VCaP (cell line): ENCODE data around the gene SLC2A4.

Experiments
- H3K27ac ChIP-seq: fragments of 450-650 bp; 2 replicates; pipeline ENCODE4 v1.5.1; 2017
- CTCF ChIP-seq: fragments of 450-650 bp; conservative IDR thresholded peaks from 2 replicates; pipeline ENCODE4 v1.5.1; 2017; ENCODE audit warnings: mild to moderate bottlenecking, moderate library complexity

The SLC2A4 gene

GRCh38 chr17:7324438-7324779 is 42.9 kb downstream of the SLC2A4 start:
- TF ChIP-seq CTCF: peak; percentile 12; the same call in 1 of the 2 replicates
- H3K27ac ChIP-seq: no peak overlapping the region

- no peak for TF ChIP-seq CTCF
- no peak overlapping the region for H3K27ac ChIP-seq
These were observed 43.6 kb downstream of the SLC2A4 start for GRCh38 chr17:7325031-7325528.

GRCh38 chr17:7326186-7326585 is 44.7 kb downstream of the SLC2A4 start:
- H3K27ac ChIP-seq: no peak overlapping the region
- TF ChIP-seq CTCF: no peak

GRCh38 chr17:7327056-7327455 is 45.5 kb downstream of the SLC2A4 start:
- TF ChIP-seq CTCF: no peak
- H3K27ac ChIP-seq: no peak overlapping the region

- TF ChIP-seq CTCF: no peak
- H3K27ac ChIP-seq: no peak overlapping the region
These were observed 46.0 kb downstream of the SLC2A4 start for GRCh38 chr17:7327501-7327900.

- peak overlapping the region; percentile 74; the same call in 1 of the 2 replicates for H3K27ac ChIP-seq
These were observed 46.5 kb downstream of the SLC2A4 start for GRCh38 chr17:7328009-7328408.

GRCh38 chr17:7328840-7329373 is 47.4 kb downstream of the SLC2A4 start, which contains the start of gene NEURL4:
NEURL4 (minus strand) TSS chr17:7329335; CDS start chr17:7329312, 23 bp downstream.
- no peak for TF ChIP-seq CTCF
- peak within 1 kb of the TSS; percentile 74 for H3K27ac ChIP-seq

More at GRCh38 chr17:7328009-7328408, 46.5 kb downstream of the SLC2A4 start:
- no peak for TF ChIP-seq CTCF
